Mesendoderm (in vitro differentiated cells): ENCODE results near the gene PARD3.

Experiments
- DNase-seq: peaks from one replicate; pipeline ENCODE4 v3.0.0; 2013
- H2AK5ac ChIP-seq: 2 replicates; pipeline ENCODE4 v1.6.1; 2013; ENCODE audit warnings: low read length, inconsistent platforms
- H2BK120ac ChIP-seq: 2 replicates; pipeline ENCODE4 v1.6.1; 2013; ENCODE audit warnings: low read depth, mild to moderate bottlenecking, low read length, moderate library complexity, mixed read lengths
- H2BK15ac ChIP-seq: replicated peaks from 2 replicates; pipeline ENCODE4 v1.6.1; 2013; ENCODE audit warnings: low read depth, mild to moderate bottlenecking, moderate library complexity
- H2BK5ac ChIP-seq: 2 replicates; pipeline ENCODE4 v1.6.1; 2013; ENCODE audit warnings: low read length, inconsistent platforms
- H3K18ac ChIP-seq: 2 replicates; pipeline ENCODE4 v1.6.1; 2013; ENCODE audit warnings: mild to moderate bottlenecking, low read length, mixed read lengths
- H3K23ac ChIP-seq: one replicate; pipeline ENCODE4 v1.6.1; 2013; ENCODE audit warnings: low read length
- H3K27ac ChIP-seq: 2 replicates; pipeline ENCODE4 v1.5.1; 2013; ENCODE audit warnings: low read depth, mild to moderate bottlenecking, inconsistent platforms, low read length, moderate library complexity
- H3K27me3 ChIP-seq: 2 replicates; pipeline ENCODE4 v1.6.1; 2013; ENCODE audit warnings: low read length, control low read depth, mild to moderate bottlenecking, inconsistent platforms; ENCODE audit not compliant: insufficient read depth, poor library complexity
- H3K36me3 ChIP-seq: 2 replicates; pipeline ENCODE4 v1.6.1; 2013; ENCODE audit warnings: low read length, inconsistent platforms; ENCODE audit not compliant: control insufficient read depth, insufficient read depth
- H3K4ac ChIP-seq: one replicate; pipeline ENCODE4 v1.6.1; 2013; ENCODE audit warnings: low read depth, mild to moderate bottlenecking, low read length, moderate library complexity
- H3K4me1 ChIP-seq: 2 replicates; pipeline ENCODE4 v1.6.1; 2013; ENCODE audit warnings: low read depth, low read length, inconsistent platforms; ENCODE audit not compliant: control insufficient read depth
- H3K4me2 ChIP-seq: 2 replicates; pipeline ENCODE4 v1.6.1; 2013; ENCODE audit warnings: low read length
- H3K4me3 ChIP-seq: 2 replicates; pipeline ENCODE4 v1.5.1; 2013; ENCODE audit warnings: mild to moderate bottlenecking, low read length
- H3K56ac ChIP-seq: one replicate; pipeline ENCODE4 v1.6.1; 2013; ENCODE audit warnings: low read length
- H3K79me1 ChIP-seq: 2 replicates; pipeline ENCODE4 v1.6.1; 2013; ENCODE audit warnings: low read length, inconsistent platforms
- H3K79me2 ChIP-seq: 2 replicates; pipeline ENCODE4 v1.6.1; 2013; ENCODE audit warnings: mild to moderate bottlenecking, low read length; ENCODE audit not compliant: control insufficient read depth, insufficient read depth
- H3K9ac ChIP-seq: 2 replicates; pipeline ENCODE4 v1.6.1; 2013; ENCODE audit warnings: low read length, inconsistent platforms
- H4K5ac ChIP-seq: one replicate; pipeline ENCODE4 v1.6.1; 2013; ENCODE audit warnings: low read length
- H4K8ac ChIP-seq: one replicate; pipeline ENCODE4 v1.6.1; 2013; ENCODE audit warnings: low read depth, mild to moderate bottlenecking, control low read depth, low read length, moderate library complexity
- WGBS: extraction: QIAGEN DNeasy Blood & Tissue Kit; methylation state at CpG from one replicate; pipeline ENCODE4 v1.1.7; 2013; ENCODE audit warnings: low lambda C conversion rate, missing lambda C conversion rate; ENCODE audit not compliant: insufficient coverage; ENCODE audit errors: extremely low coverage; 5-methylcytosine and 5-hydroxymethylcytosine counted together

Gene PARD3

DNA sequence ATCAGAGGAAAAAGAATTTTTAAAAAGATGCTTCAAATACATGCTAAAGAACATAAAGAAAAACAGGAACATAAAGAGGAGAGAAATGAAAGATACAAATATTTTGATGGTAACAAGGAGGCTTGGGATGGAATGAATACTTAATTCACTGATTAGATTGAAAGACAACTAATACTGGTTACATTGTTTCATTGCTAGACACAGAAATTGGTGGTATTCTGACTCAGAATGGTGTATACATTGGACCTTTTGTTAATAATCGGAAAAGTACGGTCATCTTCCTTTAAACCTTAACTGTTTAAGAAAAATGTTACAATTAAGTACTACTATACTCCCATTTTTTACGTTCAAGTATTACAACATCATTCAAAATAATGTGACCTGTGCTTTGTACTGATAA lies 567.5 kb downstream of the PARD3 start:
- H3K9ac ChIP-seq: no peak overlapping the region
- H3K36me3 ChIP-seq: no peaks in the 10 kb centered on the region
- no peaks in the 10 kb centered on the region for H3K27me3 ChIP-seq
- H3K23ac ChIP-seq: no peak overlapping the region
- no peak for DNase-seq
- WGBS: no CpG with 5 or more reads among the region's 3 CpGs
- no peak overlapping the region for H2BK120ac ChIP-seq
- H3K4me2 ChIP-seq: no peak overlapping the region
- H4K8ac ChIP-seq: no peak overlapping the region
- H3K4me1 ChIP-seq: no peaks in the 10 kb centered on the region
- no peak overlapping the region for H3K27ac ChIP-seq
- H2AK5ac ChIP-seq: no peak overlapping the region
- no peak overlapping the region for H2BK5ac ChIP-seq
- H3K56ac ChIP-seq: no peak overlapping the region
- H3K4me3 ChIP-seq: no peak overlapping the region
- H2BK15ac ChIP-seq: no peak overlapping the region
- H3K4ac ChIP-seq: no peak overlapping the region
- no peak overlapping the region for H4K5ac ChIP-seq
- H3K79me1 ChIP-seq: no peaks in the 10 kb centered on the region
- no peaks in the 10 kb centered on the region for H3K79me2 ChIP-seq
- no peak overlapping the region for H3K18ac ChIP-seq

DNA sequence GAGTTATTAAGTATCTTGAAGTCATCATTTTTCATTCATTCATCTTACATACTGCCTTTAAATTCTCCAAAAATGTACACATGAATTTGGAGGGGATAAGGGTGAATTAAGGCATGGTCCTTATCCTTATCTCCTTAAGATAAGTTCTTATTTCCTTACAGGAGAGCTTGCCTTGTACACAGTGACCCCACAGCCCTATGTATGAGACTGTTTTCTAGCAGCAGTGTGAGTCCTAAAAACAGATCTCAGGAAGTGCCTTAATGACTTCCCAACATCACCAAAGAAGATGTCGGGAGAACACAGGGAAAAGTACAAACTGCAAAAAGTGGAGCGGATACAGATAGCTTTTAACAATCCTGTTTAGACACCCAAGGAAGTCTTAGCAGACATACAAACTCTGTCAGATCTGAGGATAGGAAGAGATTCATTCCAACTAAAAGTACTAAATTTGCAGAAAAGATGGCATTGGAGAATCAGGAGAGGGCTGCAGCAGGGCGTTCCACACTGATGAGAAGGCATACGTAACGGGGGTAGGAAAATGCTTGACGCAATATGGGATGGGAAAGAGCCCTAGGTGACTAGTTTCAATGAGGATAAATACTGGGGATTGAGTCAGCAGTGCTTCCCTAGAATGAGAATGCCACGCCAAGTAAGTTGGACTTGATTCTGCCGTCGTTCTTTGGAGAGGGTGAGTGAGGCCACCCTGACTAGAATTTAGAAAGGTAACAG lies 570.2 kb downstream of the PARD3 start:
- H3K79me2 ChIP-seq: no peaks in the 10 kb centered on the region
- no peaks in the 10 kb centered on the region for H3K79me1 ChIP-seq
- no peak overlapping the region for H2BK120ac ChIP-seq
- no peak overlapping the region for H3K23ac ChIP-seq
- no peak overlapping the region for H3K4ac ChIP-seq
- no CpG with 5 or more reads among the region's 9 CpGs for WGBS
- no peak overlapping the region for H2BK15ac ChIP-seq
- no peak overlapping the region for H3K4me2 ChIP-seq
- no peak overlapping the region for H3K9ac ChIP-seq
- no peak overlapping the region for H2BK5ac ChIP-seq
- no peak overlapping the region for H2AK5ac ChIP-seq
- H3K27me3 ChIP-seq: no peaks in the 10 kb centered on the region
- H3K18ac ChIP-seq: no peak overlapping the region
- no peak overlapping the region for H4K8ac ChIP-seq
- H3K56ac ChIP-seq: no peak overlapping the region
- no peak overlapping the region for H3K27ac ChIP-seq
- H3K36me3 ChIP-seq: no peaks in the 10 kb centered on the region
- DNase-seq: peak; percentile 15
- no peak overlapping the region for H3K4me3 ChIP-seq
- no peaks in the 10 kb centered on the region for H3K4me1 ChIP-seq
- H4K5ac ChIP-seq: no peak overlapping the region

DNA sequence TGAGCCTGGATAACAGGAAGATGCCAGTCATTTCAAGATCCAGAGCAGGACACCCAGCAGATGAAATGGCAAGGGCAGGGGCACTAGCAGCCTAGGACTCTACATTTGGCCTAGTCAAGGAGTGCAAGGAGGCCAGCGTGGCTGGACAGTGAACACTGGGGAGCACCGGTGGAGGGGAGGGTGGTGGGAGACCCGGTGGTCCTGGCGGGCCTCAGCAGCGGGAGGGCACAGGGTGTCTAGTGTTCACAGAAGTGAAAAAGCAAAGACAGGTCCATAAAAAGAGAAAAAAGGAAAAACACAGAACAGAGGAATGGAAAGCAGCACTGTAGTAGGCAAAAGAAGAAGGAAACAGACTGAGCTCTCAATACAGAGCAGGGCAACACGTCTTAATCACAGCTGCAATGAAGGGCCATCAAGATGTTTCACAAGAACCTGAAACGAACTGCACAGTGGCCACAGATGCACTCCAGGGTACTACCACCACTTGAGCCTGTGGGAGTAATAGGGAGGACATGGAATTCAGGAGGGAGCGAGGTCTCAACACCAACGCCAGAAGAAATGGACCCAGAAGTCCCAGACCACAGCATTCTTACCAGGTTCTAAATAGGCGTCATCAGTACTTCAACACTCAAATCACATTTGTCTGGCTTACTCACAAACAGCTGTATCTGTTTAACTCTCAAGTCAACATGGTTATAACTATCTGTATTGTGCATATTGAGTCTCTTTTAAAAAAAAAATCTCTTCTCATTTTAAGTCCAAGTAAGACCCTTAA lies 573.7 kb downstream of the PARD3 start:
- Histone ChIP-seq H3K23ac (no peak overlapping the region), H3K4ac (no peak overlapping the region), H3K18ac (no peak overlapping the region), H2BK5ac (no peak overlapping the region), H3K4me1 (no peaks in the 10 kb centered on the region), H4K5ac (no peak overlapping the region), H3K4me3 (no peak overlapping the region), H2BK120ac (no peak overlapping the region), H3K27ac (no peak overlapping the region), H3K27me3 (no peaks in the 10 kb centered on the region), H4K8ac (no peak overlapping the region), H3K9ac (no peak overlapping the region), H3K36me3 (no peaks in the 10 kb centered on the region), H3K4me2 (no peak overlapping the region), H3K56ac (no peak overlapping the region), H3K79me1 (no peaks in the 10 kb centered on the region), H2BK15ac (no peak overlapping the region), H2AK5ac (no peak overlapping the region), H3K79me2 (no peaks in the 10 kb centered on the region)
- WGBS: no CpG with 5 or more reads among the region's 10 CpGs
- no peak for DNase-seq

DNA sequence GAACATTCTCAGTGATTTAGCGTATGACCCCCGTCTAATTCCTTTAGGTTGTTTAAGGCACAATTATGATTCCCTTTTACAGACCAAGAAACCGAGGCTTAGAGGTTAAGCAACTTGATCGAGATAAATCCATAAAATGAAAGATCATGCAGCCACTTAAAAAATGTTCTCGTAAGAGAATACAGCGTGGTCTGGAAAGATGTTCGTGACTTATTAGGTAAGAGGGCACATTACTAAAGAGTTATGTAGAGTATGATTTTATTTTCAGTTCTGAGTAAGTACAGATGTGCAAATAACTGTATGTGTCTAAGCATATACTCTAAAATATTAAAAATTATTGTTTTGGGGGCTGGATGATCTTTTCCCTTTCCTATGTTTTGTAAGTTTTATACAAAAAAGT lies 575.1 kb downstream of the PARD3 start:
- Histone ChIP-seq H3K56ac (no peak overlapping the region), H3K4me2 (no peak overlapping the region), H3K79me2 (no peaks in the 10 kb centered on the region), H2AK5ac (no peak overlapping the region), H4K5ac (no peak overlapping the region), H3K18ac (no peak overlapping the region), H2BK120ac (no peak overlapping the region), H4K8ac (no peak overlapping the region), H2BK15ac (no peak overlapping the region), H2BK5ac (no peak overlapping the region), H3K9ac (no peak overlapping the region), H3K79me1 (no peaks in the 10 kb centered on the region), H3K27me3 (no peaks in the 10 kb centered on the region), H3K4me1 (no peaks in the 10 kb centered on the region), H3K4ac (no peak overlapping the region), H3K4me3 (no peak overlapping the region), H3K27ac (no peak overlapping the region), H3K23ac (no peak overlapping the region), H3K36me3 (no peaks in the 10 kb centered on the region)
- no CpG with 5 or more reads among the region's 7 CpGs for WGBS
- no peak for DNase-seq

DNA sequence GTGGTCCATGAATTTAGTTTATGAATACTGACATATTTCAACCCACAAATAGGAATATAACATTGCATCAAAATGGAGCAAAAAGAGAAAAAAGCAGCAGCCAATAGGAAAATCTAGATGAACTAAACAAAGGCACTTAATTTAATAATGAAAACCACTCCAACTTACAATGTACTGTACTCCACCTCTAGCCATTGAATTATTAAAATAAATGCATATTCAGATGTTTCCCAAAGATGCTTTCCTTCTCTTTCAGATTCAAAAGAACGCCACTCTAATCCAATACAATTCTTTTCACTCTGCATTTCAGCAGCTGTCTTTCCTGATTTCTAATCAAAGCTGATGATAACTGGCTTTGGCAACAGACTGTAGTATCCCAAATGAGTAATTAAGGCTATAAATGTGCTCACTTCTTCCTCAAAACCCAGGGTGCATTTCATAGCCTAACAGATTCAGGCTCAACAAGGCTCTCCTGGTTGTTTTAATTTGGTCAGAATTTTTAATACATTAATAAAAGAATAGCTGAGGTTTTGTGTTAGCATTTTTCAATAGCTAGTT lies 577.1 kb downstream of the PARD3 start:
- Histone ChIP-seq H3K4ac (no peak overlapping the region), H3K79me2 (no peaks in the 10 kb centered on the region), H3K23ac (no peak overlapping the region), H2BK15ac (no peak overlapping the region), H2AK5ac (no peak overlapping the region), H2BK120ac (no peak overlapping the region), H3K9ac (no peak overlapping the region), H3K4me1 (no peaks in the 10 kb centered on the region), H3K56ac (no peak overlapping the region), H3K18ac (no peak overlapping the region), H3K4me2 (no peak overlapping the region), H4K5ac (no peak overlapping the region), H3K79me1 (no peaks in the 10 kb centered on the region), H3K4me3 (no peak overlapping the region), H3K27me3 (no peaks in the 10 kb centered on the region), H4K8ac (no peak overlapping the region), H3K27ac (no peak overlapping the region), H2BK5ac (no peak overlapping the region), H3K36me3 (no peaks in the 10 kb centered on the region)
- no CpG with 5 or more reads among the region's 1 CpG for WGBS
- no peak for DNase-seq
